ENCODE results near the gene THOC7. TPM values are rescaled to one million over a fixed set of nuclear protein-coding genes. Genes with fewer than 3 reads are reported as not detected.

Gene THOC7
- total RNA-seq, 4 donors from 2014 or later, result 32.2 to 77.4 (median 47.9) TPM

DNA sequence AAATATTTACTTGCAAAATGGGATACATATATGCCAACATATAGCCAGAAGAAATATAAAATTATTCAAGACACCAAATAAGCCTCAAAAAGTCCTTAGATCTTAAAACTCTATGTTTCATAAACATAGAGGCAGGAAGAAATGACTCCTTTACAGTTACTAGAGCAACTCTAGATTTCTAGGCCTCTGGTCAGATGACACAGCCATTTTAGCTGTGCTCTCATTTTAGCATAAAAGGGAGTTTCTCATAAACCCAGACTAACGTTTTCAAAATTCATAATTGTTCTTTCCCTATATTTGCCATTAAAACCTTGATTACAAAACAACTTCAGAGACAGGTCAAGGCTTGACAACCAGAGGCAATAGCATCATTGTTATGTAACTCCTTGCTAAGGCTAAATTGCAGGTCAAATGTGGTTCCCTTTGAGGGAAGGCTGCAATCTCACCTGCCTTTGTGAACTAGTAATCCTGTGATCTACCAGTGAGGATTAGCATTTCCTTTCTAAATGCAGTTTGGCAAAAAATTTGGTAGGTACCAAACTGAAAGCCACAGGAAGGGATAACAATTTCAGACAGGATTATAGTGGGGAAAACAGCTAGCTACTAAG is 8.2 kb downstream of the THOC7 start:
- peaks cover 0 to 12% (median 0%) of the 10 kb centered on the region in 4 donors for H3K4me1 ChIP-seq
- no peak for DNase-seq (ENCODE audit: low spot score in 2 of 2)
- no peak overlapping the region for H3K27ac ChIP-seq
- no peaks in the 10 kb centered on the region for H3K27me3 ChIP-seq
- 29 to 32% methylated on average over 1 of the region's 1 CpG for WGBS, 2 donors
- no peak overlapping the region for H3K4me3 ChIP-seq
- TF ChIP-seq EP300 (IDR thresholded peaks at IDR 0.05), result no peak
- no peak for TF ChIP-seq POLR2A (IDR thresholded peaks at IDR 0.05)
- TF ChIP-seq, protein P1, sequence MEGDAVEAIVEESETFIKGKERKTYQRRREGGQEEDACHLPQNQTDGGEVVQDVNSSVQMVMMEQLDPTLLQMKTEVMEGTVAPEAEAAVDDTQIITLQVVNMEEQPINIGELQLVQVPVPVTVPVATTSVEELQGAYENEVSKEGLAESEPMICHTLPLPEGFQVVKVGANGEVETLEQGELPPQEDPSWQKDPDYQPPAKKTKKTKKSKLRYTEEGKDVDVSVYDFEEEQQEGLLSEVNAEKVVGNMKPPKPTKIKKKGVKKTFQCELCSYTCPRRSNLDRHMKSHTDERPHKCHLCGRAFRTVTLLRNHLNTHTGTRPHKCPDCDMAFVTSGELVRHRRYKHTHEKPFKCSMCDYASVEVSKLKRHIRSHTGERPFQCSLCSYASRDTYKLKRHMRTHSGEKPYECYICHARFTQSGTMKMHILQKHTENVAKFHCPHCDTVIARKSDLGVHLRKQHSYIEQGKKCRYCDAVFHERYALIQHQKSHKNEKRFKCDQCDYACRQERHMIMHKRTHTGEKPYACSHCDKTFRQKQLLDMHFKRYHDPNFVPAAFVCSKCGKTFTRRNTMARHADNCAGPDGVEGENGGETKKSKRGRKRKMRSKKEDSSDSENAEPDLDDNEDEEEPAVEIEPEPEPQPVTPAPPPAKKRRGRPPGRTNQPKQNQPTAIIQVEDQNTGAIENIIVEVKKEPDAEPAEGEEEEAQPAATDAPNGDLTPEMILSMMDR (IDR thresholded peaks at IDR 0.05), result no peak
- H3K9me3 ChIP-seq, result no peaks in the 10 kb centered on the region
- H3K36me3 ChIP-seq, result no peaks in the 10 kb centered on the region

DNA sequence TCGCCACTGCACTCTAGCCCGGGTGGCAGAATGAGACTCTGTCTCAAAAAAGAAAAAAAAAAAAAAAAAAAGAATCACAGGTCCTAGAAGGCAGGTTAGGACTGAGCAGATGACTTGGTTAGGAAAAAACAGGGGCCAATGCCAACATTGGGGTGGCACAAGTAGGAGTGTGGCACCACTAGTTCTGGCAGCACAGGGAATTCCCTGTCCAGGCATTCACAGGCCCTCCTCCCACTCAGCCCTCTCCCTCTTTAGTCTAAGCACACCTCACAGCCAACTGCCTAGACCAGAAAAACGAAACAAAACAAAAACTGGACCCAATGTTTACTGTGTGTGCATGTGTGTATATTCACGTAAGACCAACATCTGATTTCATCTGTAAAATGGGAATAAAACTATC is 10.5 kb downstream of the THOC7 start:
- Histone ChIP-seq H3K27ac (no peak overlapping the region), H3K4me1 (peaks cover 0 to 13% (median 0%) of the 10 kb centered on the region in 4 donors), H3K27me3 (no peaks in the 10 kb centered on the region), H3K4me3 (no peak overlapping the region), H3K9me3 (no peaks in the 10 kb centered on the region), H3K36me3 (no peaks in the 10 kb centered on the region)
- no peak for DNase-seq (ENCODE audit: low spot score in 2 of 2)
- TF ChIP-seq, protein P1 (IDR thresholded peaks at IDR 0.05), result no peak
- TF ChIP-seq EP300 (IDR thresholded peaks at IDR 0.05), result no peak
- 83 to 85% methylated on average over 4 of the region's 4 CpGs for WGBS, 2 donors

DNA sequence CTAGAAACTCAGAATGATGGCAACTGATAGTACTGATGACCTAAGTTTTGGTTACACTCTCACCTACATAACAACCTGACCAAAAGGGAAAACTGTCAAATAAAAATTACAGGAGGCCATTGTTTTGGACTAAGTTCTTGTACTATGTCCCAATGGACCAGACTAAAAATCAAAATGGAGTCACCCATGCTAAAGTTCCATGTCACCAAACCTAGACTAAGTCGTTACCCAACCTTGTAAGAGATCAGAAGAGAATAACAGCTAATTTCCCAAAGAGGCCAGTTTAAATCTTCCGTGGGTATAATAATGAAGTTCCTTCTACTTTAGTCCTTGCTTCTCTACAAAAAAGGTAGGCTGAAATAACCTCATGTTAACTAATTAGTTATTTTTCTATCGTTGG is 12.3 kb downstream of the THOC7 start:
- peaks cover 0 to 10% (median 0%) of the 10 kb centered on the region in 4 donors for H3K4me1 ChIP-seq
- WGBS, 2 donors, result 97% methylated on average over 3 of the region's 3 CpGs
- no peak overlapping the region for H3K4me3 ChIP-seq
- H3K27me3 ChIP-seq, result no peaks in the 10 kb centered on the region
- no peaks in the 10 kb centered on the region for H3K36me3 ChIP-seq
- H3K27ac ChIP-seq, result no peak overlapping the region
- no peak for DNase-seq (ENCODE audit: low spot score in 2 of 2)
- TF ChIP-seq POLR2A (IDR thresholded peaks at IDR 0.05) (no peak), EP300 (IDR thresholded peaks at IDR 0.05) (no peak)
- TF ChIP-seq, protein P1 (IDR thresholded peaks at IDR 0.05), result no peak
- H3K9me3 ChIP-seq, result no peaks in the 10 kb centered on the region

DNA sequence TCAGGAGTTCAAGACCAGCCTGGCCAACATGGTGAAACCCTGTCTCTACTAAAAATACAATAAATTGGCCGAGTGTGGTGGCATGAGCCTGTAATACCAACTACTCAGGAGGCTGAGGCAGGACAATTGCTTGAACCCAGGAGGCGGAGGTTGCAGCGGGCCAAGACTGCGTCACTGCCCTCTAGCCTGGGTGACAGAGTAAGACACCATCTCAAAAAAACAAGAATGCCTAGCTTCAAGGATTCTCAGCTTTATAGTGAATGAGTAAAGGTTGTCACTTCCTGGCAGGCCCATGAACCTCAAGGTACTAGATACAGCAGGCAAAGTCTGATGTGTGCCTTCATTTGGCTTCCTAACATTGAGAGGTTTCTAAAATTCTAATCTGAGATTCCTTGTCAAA is 14.4 kb downstream of the THOC7 start:
- Histone ChIP-seq H3K4me1 (peaks cover 0 to 13% (median 0%) of the 10 kb centered on the region in 4 donors), H3K27ac (no peak overlapping the region), H3K4me3 (no peak overlapping the region), H3K27me3 (no peaks in the 10 kb centered on the region), H3K9me3 (no peaks in the 10 kb centered on the region), H3K36me3 (no peaks in the 10 kb centered on the region)
- no peak for TF ChIP-seq EP300 (IDR thresholded peaks at IDR 0.05)
- TF ChIP-seq POLR2A (IDR thresholded peaks at IDR 0.05), result no peak
- TF ChIP-seq, protein P1 (IDR thresholded peaks at IDR 0.05), result no peak
- no peak for DNase-seq (ENCODE audit: low spot score in 2 of 2)
- WGBS, 2 donors, result 87 to 98% methylated on average over 4 of the region's 4 CpGs

DNA sequence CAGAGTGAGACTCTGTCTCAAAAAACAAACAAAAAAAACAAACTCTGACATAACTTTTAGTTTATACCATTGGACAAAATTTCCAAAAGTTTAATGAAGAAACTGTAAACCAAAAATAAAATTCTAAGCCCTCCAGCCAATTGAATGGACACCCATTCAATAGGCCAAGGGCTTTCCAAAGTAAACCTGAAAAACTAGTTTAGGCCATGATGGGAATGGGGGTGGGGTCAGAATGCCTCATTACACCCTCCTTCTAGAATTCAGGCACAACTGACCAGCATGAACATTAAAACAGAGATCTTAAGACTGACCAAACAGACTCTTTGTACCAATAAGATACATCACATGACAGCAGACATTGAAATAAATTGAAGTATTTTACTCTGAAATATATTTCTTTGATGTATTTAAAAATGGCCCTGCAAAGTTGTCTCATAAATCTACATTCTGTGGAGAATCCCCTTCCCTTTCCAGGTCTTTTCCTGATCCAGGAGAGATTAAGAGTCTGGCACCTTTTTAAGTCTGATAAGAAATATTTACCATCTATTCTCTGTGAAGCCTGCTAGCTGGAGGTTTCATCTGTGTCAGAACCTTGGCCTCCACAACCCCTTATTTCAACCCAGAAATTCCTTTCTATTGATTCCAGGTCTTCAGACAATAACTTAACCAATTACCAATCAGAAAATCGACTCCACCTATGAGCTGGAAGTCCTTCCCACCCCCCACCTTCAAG is 15.7 kb downstream of the THOC7 start:
- peaks cover 0 to 13% (median 0%) of the 10 kb centered on the region in 4 donors for H3K4me1 ChIP-seq
- DNase-seq (ENCODE audit: low spot score in 2 of 2), result no peak
- no peaks in the 10 kb centered on the region for H3K9me3 ChIP-seq
- no peaks in the 10 kb centered on the region for H3K36me3 ChIP-seq
- TF ChIP-seq EP300 (IDR thresholded peaks at IDR 0.05) (no peak), POLR2A (IDR thresholded peaks at IDR 0.05) (no peak)
- TF ChIP-seq, protein P1 (IDR thresholded peaks at IDR 0.05), result no peak
- H3K4me3 ChIP-seq, result no peak overlapping the region
- H3K27ac ChIP-seq, result no peak overlapping the region
- 72 to 89% methylated on average over 1 of the region's 1 CpG for WGBS, 2 donors
- H3K27me3 ChIP-seq, result no peaks in the 10 kb centered on the region
